Measurements from ENCODE around the gene CDH11.

The CDH11 gene

DNA sequence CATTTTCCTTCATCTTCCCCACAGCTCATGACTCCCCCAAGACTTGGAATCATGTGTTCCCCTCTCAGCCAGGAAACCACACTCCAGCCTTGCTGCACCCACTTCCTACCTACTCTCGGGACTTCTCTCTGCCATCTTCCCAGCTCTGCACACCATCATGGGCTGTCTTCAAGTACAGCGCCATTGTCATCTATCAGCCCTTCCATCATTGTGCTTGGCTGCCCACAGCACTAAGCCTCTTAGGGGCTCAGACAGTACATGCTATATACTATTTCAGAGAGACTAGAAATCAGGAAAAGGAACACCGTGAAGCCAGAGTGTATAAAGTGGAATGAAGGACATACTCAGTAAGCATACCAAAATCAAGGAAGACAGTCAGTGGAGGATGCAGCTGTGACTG lies 64.7 kb downstream of the CDH11 start:
- TF ChIP-seq, protein P1, sequence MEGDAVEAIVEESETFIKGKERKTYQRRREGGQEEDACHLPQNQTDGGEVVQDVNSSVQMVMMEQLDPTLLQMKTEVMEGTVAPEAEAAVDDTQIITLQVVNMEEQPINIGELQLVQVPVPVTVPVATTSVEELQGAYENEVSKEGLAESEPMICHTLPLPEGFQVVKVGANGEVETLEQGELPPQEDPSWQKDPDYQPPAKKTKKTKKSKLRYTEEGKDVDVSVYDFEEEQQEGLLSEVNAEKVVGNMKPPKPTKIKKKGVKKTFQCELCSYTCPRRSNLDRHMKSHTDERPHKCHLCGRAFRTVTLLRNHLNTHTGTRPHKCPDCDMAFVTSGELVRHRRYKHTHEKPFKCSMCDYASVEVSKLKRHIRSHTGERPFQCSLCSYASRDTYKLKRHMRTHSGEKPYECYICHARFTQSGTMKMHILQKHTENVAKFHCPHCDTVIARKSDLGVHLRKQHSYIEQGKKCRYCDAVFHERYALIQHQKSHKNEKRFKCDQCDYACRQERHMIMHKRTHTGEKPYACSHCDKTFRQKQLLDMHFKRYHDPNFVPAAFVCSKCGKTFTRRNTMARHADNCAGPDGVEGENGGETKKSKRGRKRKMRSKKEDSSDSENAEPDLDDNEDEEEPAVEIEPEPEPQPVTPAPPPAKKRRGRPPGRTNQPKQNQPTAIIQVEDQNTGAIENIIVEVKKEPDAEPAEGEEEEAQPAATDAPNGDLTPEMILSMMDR (conservative IDR thresholded peaks at IDR 0.05; ENCODE audit: low read depth, low read length): no peak
- no peak for DNase-seq (ENCODE audit: low read depth)
- no peak overlapping the region for H3K4me3 ChIP-seq (ENCODE audit: low read length)

DNA sequence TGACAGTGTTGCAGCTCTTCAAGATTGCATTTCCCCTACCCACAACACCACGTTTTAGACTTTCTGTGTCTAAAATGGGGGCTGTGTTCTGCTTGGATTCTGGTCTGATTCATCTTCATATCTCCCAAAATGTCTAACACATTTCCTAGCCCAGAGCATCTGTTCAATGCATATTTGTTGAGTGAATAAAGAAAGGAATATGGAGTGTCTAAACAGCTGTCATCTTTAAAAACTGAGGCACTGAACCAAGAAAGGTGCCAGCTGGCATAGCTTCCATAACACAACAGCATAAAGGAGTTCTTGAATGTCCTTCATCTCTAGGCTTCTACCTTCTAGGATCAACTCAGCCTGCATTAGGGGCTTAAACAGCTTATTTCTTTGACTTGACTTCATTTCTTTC lies 67.4 kb downstream of the CDH11 start:
- TF ChIP-seq, protein P1 (conservative IDR thresholded peaks at IDR 0.05; ENCODE audit: low read depth, low read length): no peak
- H3K4me3 ChIP-seq (ENCODE audit: low read length): no peak overlapping the region
- DNase-seq (ENCODE audit: low read depth): no peak

DNA sequence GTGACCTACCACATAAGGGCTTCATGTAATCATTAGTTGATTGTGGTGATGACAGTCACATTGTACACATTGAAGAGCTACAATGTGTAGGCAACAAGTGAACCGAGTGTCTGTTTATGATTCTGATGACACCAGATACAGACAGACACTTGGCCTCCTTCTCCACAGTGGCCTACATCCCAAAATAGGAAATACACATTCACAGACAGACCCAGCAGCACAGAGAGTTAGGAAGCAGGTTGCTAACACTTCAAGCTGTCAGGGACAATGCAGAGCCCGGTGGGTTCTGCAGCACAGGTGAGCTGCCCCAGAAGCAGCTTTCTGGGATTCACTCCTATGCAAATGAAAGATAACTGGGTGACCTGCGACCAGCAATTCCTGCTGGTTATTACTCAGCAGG lies 72.2 kb downstream of the CDH11 start:
- TF ChIP-seq, protein P1 (conservative IDR thresholded peaks at IDR 0.05; ENCODE audit: low read depth, low read length): no peak

DNA sequence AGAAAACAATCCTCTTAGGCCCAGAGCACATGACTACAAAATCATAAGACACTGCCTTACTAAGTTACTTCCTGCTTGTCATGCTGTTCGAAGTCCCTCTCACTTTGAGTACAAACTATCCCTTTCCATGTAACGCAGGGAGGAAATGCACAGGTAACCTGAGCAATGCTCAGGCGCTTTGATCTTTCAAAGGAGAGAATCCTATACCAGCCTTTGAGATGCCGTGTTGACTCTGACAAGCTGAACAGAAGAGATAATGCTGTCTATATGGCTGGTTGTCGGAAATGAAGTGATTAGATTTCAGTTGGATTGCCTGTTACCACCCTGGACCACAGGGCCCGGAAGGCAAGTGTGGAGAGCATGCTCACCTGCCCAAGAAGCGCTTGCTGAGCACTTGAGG lies 75.9 kb downstream of the CDH11 start:
- H3K4me3 ChIP-seq (ENCODE audit: low read length): no peak overlapping the region
- DNase-seq (ENCODE audit: low read depth): no peak
- TF ChIP-seq, protein P1 (conservative IDR thresholded peaks at IDR 0.05; ENCODE audit: low read depth, low read length): no peak

More for the DNA sequence above, 72.2 kb downstream of the CDH11 start:
- DNase-seq (ENCODE audit: low read depth): no peak
- H3K4me3 ChIP-seq (ENCODE audit: low read length): no peak overlapping the region

DNA sequence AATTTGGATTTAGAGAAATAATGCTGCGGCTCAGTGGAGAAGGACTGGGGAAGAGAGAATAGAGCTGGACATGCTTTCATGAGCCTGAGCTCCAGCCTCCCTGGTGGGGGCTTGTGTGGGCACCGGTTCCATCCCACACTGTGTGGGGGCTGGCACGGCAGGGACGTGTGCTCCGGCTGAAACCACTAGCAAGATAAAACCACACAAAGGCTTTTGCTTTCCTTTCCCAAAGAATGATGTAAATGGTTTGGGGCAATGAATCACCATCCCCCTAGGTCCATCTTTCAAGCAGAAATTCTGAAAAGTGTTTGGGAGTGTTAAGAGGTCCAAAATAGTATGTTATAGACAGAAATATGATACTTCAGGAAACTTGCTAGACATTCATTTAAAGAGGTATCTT lies 77.0 kb downstream of the CDH11 start:
- no peak overlapping the region for H3K4me3 ChIP-seq (ENCODE audit: low read length)
- TF ChIP-seq, protein P1 (conservative IDR thresholded peaks at IDR 0.05; ENCODE audit: low read depth, low read length): no peak
- DNase-seq (ENCODE audit: low read depth): no peak

DNA sequence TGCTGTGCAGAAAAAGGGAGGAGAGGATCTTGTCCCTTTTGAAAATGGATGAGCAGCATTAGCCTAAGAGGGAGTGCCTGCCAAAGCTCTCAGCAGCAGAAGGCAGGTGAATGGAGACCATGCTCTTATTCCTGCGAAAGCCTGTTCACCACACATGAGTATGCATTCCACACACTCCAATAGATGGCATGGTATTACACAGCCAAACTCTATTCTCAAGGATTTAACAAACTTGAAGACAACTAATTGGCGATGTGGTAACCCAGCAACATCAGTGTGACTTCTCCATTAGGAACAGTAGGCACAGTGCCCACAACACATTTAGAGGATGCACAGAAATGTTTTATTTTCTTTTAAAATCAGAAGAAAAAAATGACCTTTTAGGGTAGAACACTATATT lies 77.8 kb downstream of the CDH11 start:
- no peak overlapping the region for H3K4me3 ChIP-seq (ENCODE audit: low read length)
- TF ChIP-seq, protein P1 (conservative IDR thresholded peaks at IDR 0.05; ENCODE audit: low read depth, low read length): no peak
- DNase-seq (ENCODE audit: low read depth): no peak

DNA sequence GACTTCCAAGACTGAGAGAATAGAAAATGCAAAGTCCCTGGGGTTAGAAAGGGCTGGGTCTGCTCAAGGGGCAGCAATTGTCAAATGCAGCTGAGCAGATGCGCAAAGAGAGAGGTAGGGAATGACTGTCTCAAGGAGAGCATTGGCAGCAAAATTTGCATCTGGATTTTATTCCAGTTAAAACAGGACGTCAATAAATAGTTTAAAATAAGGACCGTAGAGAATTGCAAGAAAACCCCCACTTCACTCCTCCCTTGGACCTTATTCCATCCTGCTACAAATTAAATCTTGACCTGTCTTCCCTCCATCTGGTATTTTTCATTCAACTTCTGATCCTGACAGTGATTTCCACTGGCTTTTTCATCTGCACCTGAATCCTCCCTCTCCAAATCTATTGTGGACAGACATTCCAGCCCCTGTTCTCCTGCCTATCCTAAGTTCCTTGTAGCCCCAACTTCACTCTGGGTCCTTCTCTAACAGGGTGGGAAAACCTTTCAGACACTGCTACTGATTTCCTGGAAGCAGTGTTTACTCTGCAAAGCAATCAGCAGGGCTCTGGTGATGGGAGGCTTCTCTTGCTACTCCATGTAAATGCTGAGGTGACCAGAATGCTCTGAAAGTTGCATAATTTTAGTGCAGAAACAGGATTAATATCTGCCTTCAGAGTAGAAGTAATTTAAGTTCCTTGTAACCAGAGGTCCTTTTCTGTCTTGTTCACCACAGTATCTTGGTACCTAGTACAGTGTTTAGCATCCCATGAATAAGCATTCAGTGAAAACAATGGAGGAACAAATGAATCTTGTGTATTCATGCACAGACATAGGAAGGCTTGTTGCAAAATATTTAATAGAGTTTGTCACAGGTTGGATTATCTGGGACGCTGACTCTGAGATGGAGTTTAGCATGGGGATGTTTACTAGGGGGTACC lies 79.2 kb downstream of the CDH11 start:
- no peak overlapping the region for H3K4me3 ChIP-seq (ENCODE audit: low read length)
- TF ChIP-seq, protein P1 (conservative IDR thresholded peaks at IDR 0.05; ENCODE audit: low read depth, low read length): no peak
- DNase-seq (ENCODE audit: low read depth): no peak

All from retinal pigment epithelial cell (primary cell).